ENCODE results near the gene GRID2IP. TPM values are rescaled to one million over a fixed set of nuclear protein-coding genes. Genes with fewer than 3 reads are reported as not detected.

GRID2IP gene
- total and polyA plus RNA-seq, 10 of the 15 experiments (the other 5 are each of a cell fraction or from before 2014, with no cell fraction given) = not detected

DNA sequence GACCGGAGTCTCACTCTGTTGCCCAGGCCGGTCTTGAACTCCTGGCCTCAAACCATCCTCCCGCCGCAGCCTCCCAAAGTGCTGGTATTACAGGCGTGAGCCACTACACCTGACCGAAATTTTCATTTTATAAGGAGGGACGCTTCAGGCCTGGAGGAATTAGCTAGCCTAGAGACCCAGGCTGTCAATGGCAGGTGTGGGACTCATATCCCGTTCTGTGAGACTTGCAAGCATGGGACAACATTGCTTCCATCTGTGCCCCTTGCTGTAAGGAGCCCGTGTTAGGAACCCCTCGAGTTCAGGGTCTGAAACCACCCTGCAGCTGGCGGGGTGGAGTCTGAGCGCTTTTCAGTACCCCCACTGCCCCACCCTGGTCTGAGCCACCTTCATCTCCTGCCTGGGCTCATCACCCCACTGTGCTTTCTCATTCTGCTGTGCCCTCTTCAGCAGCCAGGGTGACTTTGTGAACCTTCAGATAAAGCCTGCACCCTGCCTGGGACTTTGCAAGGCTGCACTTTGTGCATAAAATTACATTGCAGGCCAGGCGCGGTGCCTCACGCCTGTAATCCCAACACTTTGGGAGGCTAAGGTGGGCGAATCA lies 102.2 kb downstream of the GRID2IP start (continued):
- no peak for TF ChIP-seq HSF1 (IDR thresholded peaks at IDR 0.05; ENCODE audit: low read depth, low read length)
- no peak for TF ChIP-seq ETV6 (conservative IDR thresholded peaks at IDR 0.05 in 1 of 2, IDR thresholded peaks at IDR 0.05 in 1 of 2; ENCODE audit: borderline replicate concordance in 1 of 2, low read depth in 1 of 2)

DNA sequence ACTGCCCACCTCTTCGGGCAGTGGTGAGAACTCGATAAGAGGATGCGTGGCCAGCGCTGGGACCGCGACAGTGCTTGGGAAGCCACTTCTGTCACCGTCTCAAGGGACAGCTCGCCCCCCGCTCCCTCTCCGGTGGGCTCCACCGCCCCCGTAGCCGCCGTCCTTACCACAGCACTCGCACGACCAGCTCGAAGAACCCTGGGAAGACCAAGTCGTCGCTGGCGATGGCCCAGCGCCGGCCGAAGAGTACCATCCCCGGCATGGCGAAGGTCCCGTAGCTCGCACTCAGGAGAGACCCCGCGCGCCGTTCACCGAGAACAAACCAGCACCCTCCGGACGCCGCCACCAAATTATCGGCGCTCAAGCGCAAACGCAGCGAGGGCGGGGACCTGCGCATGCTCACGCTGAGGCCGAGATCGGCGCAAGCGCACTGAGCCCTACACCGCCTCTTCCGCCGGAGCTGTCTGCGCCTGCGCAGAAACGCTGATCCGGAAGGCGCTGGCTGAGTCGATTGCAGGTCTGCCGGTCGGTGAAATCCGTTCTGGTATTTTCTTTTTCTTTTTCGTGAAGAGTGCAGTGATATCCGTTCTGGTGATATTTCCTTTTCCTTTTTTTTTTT lies 103.6 kb downstream of the GRID2IP start, which contains the start of gene DAGLB:
TSS of gene DAGLB (minus strand) at position 374 of the 619 bp plus-strand sequence. CDS start at position 262, 112 bp downstream.
- under 1% methylated on average over 60 of the region's 61 CpGs for WGBS (ENCODE audit: insufficient coverage, insufficient replicate concordance, low lambda C conversion rate, missing lambda C conversion rate)
- DNase-seq (ENCODE audit: low read depth, low spot score) (peak; percentile 85), ATAC-seq (peak; percentile 95), FAIRE-seq (peak; percentile 83)
- no peaks in the 10 kb centered on the region for H4K20me1 ChIP-seq (ENCODE audit: control insufficient read depth, insufficient read depth)
- peak within 1 kb of the TSS; percentile 92 for H3K9ac ChIP-seq (ENCODE audit: control insufficient read depth, insufficient read depth, low read length)
- no peaks in the 10 kb centered on the region for H3K9me3 ChIP-seq (replicated peaks; ENCODE audit: control insufficient read depth, insufficient read depth, low read length)
- SMC1A ChIA-PET (ENCODE audit: uncharacterized antibody, unreplicated experiment) = interaction anchor here (0.8 to 1.8 kb wide), 3 partner anchors 11 to 62 kb away, joined by 3 to 9 read pairs (median 5); no protein-coding TSS in a partner anchor
- peak within 1 kb of the TSS; percentile 78 for H3K27ac ChIP-seq (ENCODE audit: control insufficient read depth, insufficient read depth)
- peaks cover 0 to 4% of the 10 kb centered on the region in 2 experiments; a peak in 1 of 4 replicates for H3K36me3 ChIP-seq (ENCODE audit: control insufficient read depth in 2 of 2, insufficient read depth in 2 of 2, low read length in 1 of 2)
- no peaks in the 10 kb centered on the region for H3K27me3 ChIP-seq (replicated peaks in 1 of 2; ENCODE audit: control insufficient read depth in 2 of 2, insufficient read depth in 2 of 2, low read length in 1 of 2)
- peak within 1 kb of the TSS; percentile 98 for H3K4me2 ChIP-seq (ENCODE audit: control insufficient read depth, insufficient read depth)
- peaks cover 12% of the 10 kb centered on the region for H3K79me2 ChIP-seq (ENCODE audit: control insufficient read depth, insufficient read depth, low read length)
- POLR2A ChIA-PET = interaction anchor here (0.5 to 1.3 kb wide), 7 partner anchors 32 to 1751 kb away, joined by 3 to 7 read pairs (median 5); partner anchors contain the start of genes AIMP2 and PMS2
- no peaks in the 10 kb centered on the region; the same call in 1 of the 2 replicates for H3K4me1 ChIP-seq (ENCODE audit: control insufficient read depth, insufficient read depth, low read length)
- intact Hi-C loops (cut with micrococcal nuclease; ENCODE audit: unreplicated experiment) = loop anchor here (10.0 kb wide), 1 partner anchor 443 kb away; the partner anchor contains the start of genes AIMP2 and PMS2
- peak within 1 kb of the TSS; percentile 81 for H3K4me3 ChIP-seq
- peak within 1 kb of the TSS; percentile 99 for H2AFZ ChIP-seq (ENCODE audit: control insufficient read depth, low read depth, low read length)
- in situ Hi-C loops (cut with MboI) = no loop called here
- CTCF ChIA-PET = interaction anchor here (1.0 to 3.7 kb wide), 2 partner anchors 10 to 31 kb away, joined by 4 to 21 read pairs; no protein-coding TSS in a partner anchor
- BruUV-seq (replicated peaks) = no TSS peak
- RAD21 ChIA-PET (ENCODE audit: unreplicated experiment) = interaction anchor here (0.7 to 1.6 kb wide), 7 partner anchors 10 to 590 kb away, joined by 3 to 4 read pairs (median 3); no protein-coding TSS in a partner anchor
- TF ChIP-seq ELK1 (IDR thresholded peaks at IDR 0.05; ENCODE audit: low read depth, low read length) = no peak
- TF ChIP-seq SMAD5 (IDR thresholded peaks at IDR 0.05; ENCODE audit: low read depth) = peak; percentile 55
- TF ChIP-seq, protein P1, sequence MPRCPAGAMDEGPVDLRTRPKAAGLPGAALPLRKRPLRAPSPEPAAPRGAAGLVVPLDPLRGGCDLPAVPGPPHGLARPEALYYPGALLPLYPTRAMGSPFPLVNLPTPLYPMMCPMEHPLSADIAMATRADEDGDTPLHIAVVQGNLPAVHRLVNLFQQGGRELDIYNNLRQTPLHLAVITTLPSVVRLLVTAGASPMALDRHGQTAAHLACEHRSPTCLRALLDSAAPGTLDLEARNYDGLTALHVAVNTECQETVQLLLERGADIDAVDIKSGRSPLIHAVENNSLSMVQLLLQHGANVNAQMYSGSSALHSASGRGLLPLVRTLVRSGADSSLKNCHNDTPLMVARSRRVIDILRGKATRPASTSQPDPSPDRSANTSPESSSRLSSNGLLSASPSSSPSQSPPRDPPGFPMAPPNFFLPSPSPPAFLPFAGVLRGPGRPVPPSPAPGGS (IDR thresholded peaks at IDR 0.05; ENCODE audit: borderline replicate concordance, insufficient read depth, low read depth, low read length, poor library complexity, severe bottlenecking) = no peak
- TF ChIP-seq GATAD2B (conservative IDR thresholded peaks at IDR 0.05; ENCODE audit: low read depth) = peak; percentile 80; the same call in 1 of the 2 replicates
- peak; percentile 92 for TF ChIP-seq POLR2A (IDR thresholded peaks at IDR 0.05; ENCODE audit: low read depth, low read length)
- peak; percentile 28 for TF ChIP-seq SMAD1 (IDR thresholded peaks at IDR 0.05; ENCODE audit: low read depth, partially characterized antibody)
- TF ChIP-seq PAX5 (IDR thresholded peaks at IDR 0.05; ENCODE audit: borderline replicate concordance, low read depth, low read length) = peak; percentile 57; the same call in 1 of the 2 replicates
- TF ChIP-seq MXI1 (IDR thresholded peaks at IDR 0.05; ENCODE audit: low read depth, low read length) = 0 out of 2 replicates have a peak, but pooled peaks have one; percentile 11
- peak; percentile 56; the same call in 1 of the 2 replicates for TF ChIP-seq PML (IDR thresholded peaks at IDR 0.05; ENCODE audit: low read length)
- no peak for TF ChIP-seq SREBF1 (IDR thresholded peaks at IDR 0.05; ENCODE audit: low read length)
- TF ChIP-seq MTA3 (IDR thresholded peaks at IDR 0.05; ENCODE audit: borderline replicate concordance, low read length) = no peak
- TF ChIP-seq DPF2 (IDR thresholded peaks at IDR 0.05) = peak; percentile 76; the same call in 1 of the 2 replicates
- peak; percentile 63 for TF ChIP-seq YY1 (IDR thresholded peaks at IDR 0.05; ENCODE audit: low read depth, low read length)
- no peak for TF ChIP-seq RELA (IDR thresholded peaks at IDR 0.05; ENCODE audit: borderline replicate concordance, partially characterized antibody)
- no peak for TF ChIP-seq RB1 (IDR thresholded peaks at IDR 0.05; ENCODE audit: borderline replicate concordance)

Measured in GM12878 (cell line).